Measurements from ENCODE around the gene PKNOX2. TPM values are rescaled to one million over a fixed set of nuclear protein-coding genes. Genes with fewer than 3 reads are reported as not detected.

The PKNOX2 gene
- total and polyA plus RNA-seq, 2 of the 4 experiments (the other 2 are of a cell fraction), result 0.72 to 2.3 TPM

- no peaks in the 10 kb centered on the region for H3K79me1 ChIP-seq (ENCODE audit: low read depth in 1 of 2, low read length in 2 of 2)
- DNase-seq (no peak), ATAC-seq (ENCODE audit: low read depth) (no peak)
- no peak overlapping the region for H3K4ac ChIP-seq (ENCODE audit: low read depth, low read length)
- H3K18ac ChIP-seq (ENCODE audit: low read depth, low read length), result no peak overlapping the region
- intact Hi-C loops (cut with micrococcal nuclease) (loop anchor here (5.0 kb wide), 2 partner anchors 126 to 259 kb away; no protein-coding TSS in a partner anchor), in situ Hi-C loops (cut with MboI; ENCODE audit: low sequenced_read_pairs) (no loop called here), dilution Hi-C loops (cut with HindIII; ENCODE audit: low sequenced_read_pairs, unreplicated experiment) (no loop called here)
- no peaks in the 10 kb centered on the region for H3K4me1 ChIP-seq (ENCODE audit: control insufficient read depth, insufficient read depth, low read length)
- no peak overlapping the region for H4K91ac ChIP-seq (ENCODE audit: insufficient read depth, low read depth, low read length)
- H2BK120ac ChIP-seq (ENCODE audit: low read depth, low read length), result no peak overlapping the region
- no TSS peak for BruUV-seq (replicated peaks)
- no peak overlapping the region for H3K4me2 ChIP-seq (ENCODE audit: low read depth, low read length)
- ChIA-PET POLR2A (ENCODE audit: unreplicated experiment) (no interaction called here), CTCF (interaction anchor here (0.7 kb wide), 1 partner anchor 126 kb away, joined by 5 read pairs; no protein-coding TSS in a partner anchor)
- no peak overlapping the region for H3K27ac ChIP-seq (ENCODE audit: insufficient read depth, low read length)
- no peak overlapping the region for H3K4me3 ChIP-seq (ENCODE audit: insufficient read depth, low read depth, low read length)
- H2BK5ac ChIP-seq (ENCODE audit: low read depth, low read length, poor library complexity, severe bottlenecking), result no peak overlapping the region
- H2AK5ac ChIP-seq (ENCODE audit: low read depth, low read length), result no peak overlapping the region
- no peaks in the 10 kb centered on the region for H3K36me3 ChIP-seq (ENCODE audit: control insufficient read depth, insufficient read depth, low read length)
- TF ChIP-seq BHLHE40 (IDR thresholded peaks at IDR 0.05; ENCODE audit: low read depth, low read length) (no peak), ELK1 (IDR thresholded peaks at IDR 0.05; ENCODE audit: borderline replicate concordance, low read depth, low read length) (no peak), RCOR1 (IDR thresholded peaks at IDR 0.05; ENCODE audit: insufficient replicate concordance, low read length) (no peak), CEBPB (IDR thresholded peaks at IDR 0.05; ENCODE audit: low read depth, low read length) (no peak), FOS (IDR thresholded peaks at IDR 0.05; ENCODE audit: low read depth, low read length) (no peak), USF2 (IDR thresholded peaks at IDR 0.05; ENCODE audit: low read depth, low read length) (no peak), SMC3 (IDR thresholded peaks at IDR 0.05; ENCODE audit: low read depth, low read length) (no peak), RFX5 (IDR thresholded peaks at IDR 0.05; ENCODE audit: low read depth, low read length) (no peak), MAFK (IDR thresholded peaks at IDR 0.05; ENCODE audit: low read depth, low read length) (no peak), CHD1 (IDR thresholded peaks at IDR 0.05; ENCODE audit: low read depth, low read length) (no peak), POLR2A (IDR thresholded peaks at IDR 0.05; ENCODE audit: low read depth, low read length) (no peak), MAZ (IDR thresholded peaks at IDR 0.05; ENCODE audit: borderline replicate concordance, low read depth, low read length) (no peak), NFE2L2 (IDR thresholded peaks at IDR 0.05; ENCODE audit: low read depth, low read length) (no peak), MXI1 (IDR thresholded peaks at IDR 0.05; ENCODE audit: borderline replicate concordance, low read depth, low read length) (no peak), CTCF (conservative IDR thresholded peaks at IDR 0.05; ENCODE audit: low read depth, low read length) (no peak), RAD21 (IDR thresholded peaks at IDR 0.05; ENCODE audit: low read length) (no peak)
- no peaks in the 10 kb centered on the region; the same call in 1 of the 2 replicates for H4K20me1 ChIP-seq (ENCODE audit: insufficient read depth, low read length)
- no peak overlapping the region for H2BK15ac ChIP-seq (ENCODE audit: low read depth, low read length)
- H3K9ac ChIP-seq (ENCODE audit: low read depth, low read length), result no peak overlapping the region
- H4K8ac ChIP-seq (ENCODE audit: low read depth in 2 of 2, low read length in 2 of 2), result no peak overlapping the region
- H3K14ac ChIP-seq (replicated peaks; ENCODE audit: low read depth, low read length), result no peak overlapping the region
- peak overlapping the region; percentile 56 for H2AK9ac ChIP-seq (replicated peaks; ENCODE audit: low read depth, low read length, poor library complexity)
- H3K23ac ChIP-seq (ENCODE audit: low read depth, low read length), result no peak overlapping the region
- H3K9me1 ChIP-seq (ENCODE audit: insufficient read depth, low read length), result peaks cover 4% of the 10 kb centered on the region
- no peak overlapping the region for H2AFZ ChIP-seq (replicated peaks; ENCODE audit: low read length, poor library complexity)
- no peaks in the 10 kb centered on the region for H3K9me3 ChIP-seq (ENCODE audit: control insufficient read depth, insufficient read depth, low read length)
- no peak overlapping the region for H3K56ac ChIP-seq (ENCODE audit: extremely low read depth, insufficient read depth, low read length)
- 20% methylated on average over 1 of the region's 10 CpGs; no CpG with 5 or more reads in 1 of the 2 experiments for WGBS, 2 experiments (ENCODE audit: extremely low coverage in 2 of 2, insufficient read length in 1 of 2)
- H4K5ac ChIP-seq (ENCODE audit: low read depth, low read length), result no peak overlapping the region
- peaks cover 7% of the 10 kb centered on the region; the same call in 1 of the 2 replicates for H3K27me3 ChIP-seq (ENCODE audit: control insufficient read depth, insufficient read depth, low read length)
- H2BK20ac ChIP-seq (ENCODE audit: low read depth, low read length), result no peak overlapping the region
Measured at GRCh38 chr11:125221461-125221860, 56.9 kb downstream of the PKNOX2 start.

Data from IMR-90 (cell line).